BE2C (cell line): ENCODE results near the gene ITM2B.

Source experiments
- DNase-seq: peaks from one replicate; pipeline ENCODE4 v3.0.0-alpha.2; 2020
- H3K27me3 ChIP-seq: fragments of 250-450 bp; sonication (Bioruptor Pico); 2 replicates; pipeline ENCODE4 v1.5.1; 2020; ENCODE audit warnings: mild to moderate bottlenecking
- H3K36me3 ChIP-seq: fragments of 250-450 bp; sonication (Bioruptor Pico); 2 replicates; pipeline ENCODE4 v1.5.1; 2020; ENCODE audit warnings: mild to moderate bottlenecking
- H3K4me1 ChIP-seq: fragments of 250-450 bp; sonication (Bioruptor Pico); 2 replicates; pipeline ENCODE4 v1.5.1; 2020
- H3K4me3 ChIP-seq: 2 replicates; pipeline ENCODE4 v1.5.1; 2011; ENCODE audit warnings: low read depth, low read length
- H3K9me3 ChIP-seq: fragments of 250-450 bp; sonication (Bioruptor Pico); 2 replicates; pipeline ENCODE4 v1.5.1; 2020
- CTCF ChIP-seq: IDR thresholded peaks from 2 replicates; pipeline ENCODE4 v1.5.1; 2012; ENCODE audit warnings: mild to moderate bottlenecking, low read depth, low read length

Gene ITM2B

DNA sequence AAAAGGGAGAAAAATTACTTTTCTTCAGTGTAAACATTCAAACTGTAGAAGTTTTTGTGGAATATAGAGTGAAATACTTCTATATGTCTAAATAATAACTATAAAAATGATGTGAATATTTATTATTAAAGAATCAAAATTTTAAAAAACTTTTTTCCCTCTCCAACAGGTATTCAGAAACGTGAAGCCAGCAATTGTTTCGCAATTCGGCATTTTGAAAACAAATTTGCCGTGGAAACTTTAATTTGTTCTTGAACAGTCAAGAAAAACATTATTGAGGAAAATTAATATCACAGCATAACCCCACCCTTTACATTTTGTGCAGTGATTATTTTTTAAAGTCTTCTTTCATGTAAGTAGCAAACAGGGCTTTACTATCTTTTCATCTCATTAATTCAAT lies 28.0 kb downstream of the ITM2B start:
- no peaks in the 10 kb centered on the region for H3K4me1 ChIP-seq
- DNase-seq = no peak
- H3K9me3 ChIP-seq = no peaks in the 10 kb centered on the region
- no peak for TF ChIP-seq CTCF
- no peak overlapping the region for H3K4me3 ChIP-seq
- no peaks in the 10 kb centered on the region for H3K27me3 ChIP-seq
- H3K36me3 ChIP-seq = peaks cover 92% of the 10 kb centered on the region

- Histone ChIP-seq H3K9me3 (no peaks in the 10 kb centered on the region), H3K4me1 (no peaks in the 10 kb centered on the region; the same call in 1 of the 2 replicates), H3K27me3 (no peaks in the 10 kb centered on the region), H3K36me3 (peaks cover 74% of the 10 kb centered on the region), H3K4me3 (no peak overlapping the region)
- DNase-seq = no peak
- no peak for TF ChIP-seq CTCF
Measured at GRCh38 chr13:48263196-48263595, 30.2 kb downstream of the ITM2B start.

GRCh38 chr13:48264058-48264457 lies 31.1 kb downstream of the ITM2B start:
- no peak for TF ChIP-seq CTCF
- Histone ChIP-seq H3K9me3 (no peaks in the 10 kb centered on the region), H3K4me3 (no peak overlapping the region), H3K4me1 (no peaks in the 10 kb centered on the region; the same call in 1 of the 2 replicates), H3K36me3 (peaks cover 73% of the 10 kb centered on the region), H3K27me3 (no peaks in the 10 kb centered on the region)
- no peak for DNase-seq

DNA sequence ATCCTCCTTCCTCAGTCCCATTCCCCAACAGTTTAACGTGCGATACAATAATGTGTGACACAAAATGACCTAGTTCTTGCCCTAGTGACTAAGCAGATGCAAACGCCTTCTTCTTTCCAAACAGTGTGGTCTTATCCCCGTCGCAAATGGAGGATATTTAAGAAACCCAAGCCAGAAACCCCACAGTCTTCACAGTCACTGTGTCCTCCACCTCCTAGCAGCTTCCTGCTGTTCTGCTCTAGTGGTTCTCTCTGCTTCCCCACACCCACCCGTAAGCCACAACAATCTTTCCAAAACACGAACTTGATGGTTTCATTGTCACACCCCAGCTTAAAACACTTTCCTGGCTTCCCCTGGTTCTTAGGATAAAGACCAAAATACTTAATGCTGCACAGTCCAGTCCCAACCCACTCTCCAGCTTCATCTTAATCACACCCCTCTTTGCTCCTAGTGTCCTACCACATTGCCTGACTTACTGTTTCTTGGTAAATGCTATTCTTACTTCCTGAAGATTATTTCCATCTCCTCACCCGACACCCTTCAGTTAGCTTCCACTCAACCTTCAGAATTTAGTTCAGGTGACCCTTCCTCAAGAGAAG lies 32.3 kb downstream of the ITM2B start:
- Histone ChIP-seq H3K36me3 (peaks cover 66% of the 10 kb centered on the region), H3K9me3 (no peaks in the 10 kb centered on the region), H3K4me1 (no peaks in the 10 kb centered on the region; the same call in 1 of the 2 replicates), H3K4me3 (no peak overlapping the region), H3K27me3 (no peaks in the 10 kb centered on the region)
- TF ChIP-seq CTCF = no peak
- no peak for DNase-seq

DNA sequence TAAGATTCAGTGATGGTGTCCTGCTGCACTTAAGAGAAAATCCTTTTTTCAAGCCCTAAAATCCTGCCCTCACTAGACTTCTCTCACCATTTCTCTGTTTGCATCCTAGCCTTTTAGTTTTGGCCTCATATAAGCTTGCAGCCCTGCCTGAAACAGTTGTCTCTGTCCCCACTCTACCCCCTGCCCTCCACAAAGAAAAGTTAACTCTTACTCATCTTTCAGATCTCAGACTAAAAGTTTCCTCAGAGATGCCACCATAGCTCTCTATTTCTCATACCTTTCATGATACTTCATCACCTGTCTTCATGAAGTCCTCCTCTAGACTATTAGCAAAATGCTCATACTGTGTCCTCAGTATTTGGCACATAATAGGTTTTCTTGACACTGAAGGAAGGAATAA lies 33.1 kb downstream of the ITM2B start:
- no peak for TF ChIP-seq CTCF

DNA sequence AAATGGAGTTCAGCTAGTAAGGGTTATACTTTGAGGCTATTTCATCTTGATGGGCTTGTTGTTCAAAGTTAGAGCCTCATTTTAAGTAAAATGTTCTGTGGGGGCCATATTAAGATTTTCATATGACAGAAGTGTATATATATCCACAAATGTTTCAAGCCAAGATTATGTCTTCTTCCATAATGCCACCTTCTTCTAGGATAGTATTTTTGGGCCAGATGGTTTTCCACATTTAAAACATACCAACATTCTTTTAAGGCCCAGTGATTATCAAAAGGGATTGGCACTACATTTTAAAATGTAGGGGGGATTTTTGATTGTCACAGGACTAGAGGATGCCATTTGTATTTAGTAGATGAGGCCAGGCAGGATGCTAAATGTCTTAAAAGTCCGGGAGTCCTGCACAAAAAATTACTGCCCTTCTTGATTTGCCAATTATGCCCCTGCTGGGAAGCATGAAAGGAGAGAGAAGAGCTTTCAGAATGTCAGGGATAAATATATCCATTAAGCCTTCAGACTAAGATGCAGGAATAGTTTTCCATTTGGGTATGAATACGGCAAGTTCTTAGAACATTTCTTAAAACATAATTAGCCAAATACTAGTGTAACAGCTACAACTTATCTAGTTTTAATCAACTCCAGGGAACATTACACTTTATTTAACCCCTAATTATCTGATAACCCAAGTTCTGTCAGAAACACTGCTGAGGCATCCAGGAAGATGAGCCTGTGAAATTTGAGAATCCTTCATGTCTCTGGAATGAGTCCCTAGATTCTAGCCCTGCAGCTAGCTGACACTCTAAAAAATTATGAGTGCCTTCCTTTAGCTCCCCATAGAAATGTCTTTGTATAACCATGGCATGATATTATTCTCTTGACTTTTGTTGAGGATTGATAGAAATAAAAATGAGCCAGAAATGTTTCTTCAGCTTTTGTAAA lies 34.0 kb downstream of the ITM2B start:
- Histone ChIP-seq H3K4me3 (no peak overlapping the region), H3K4me1 (no peaks in the 10 kb centered on the region; the same call in 1 of the 2 replicates), H3K27me3 (no peaks in the 10 kb centered on the region), H3K9me3 (no peaks in the 10 kb centered on the region), H3K36me3 (peaks cover 49% of the 10 kb centered on the region)
- no peak for DNase-seq
- no peak for TF ChIP-seq CTCF

More for the DNA sequence above, 33.1 kb downstream of the ITM2B start:
- Histone ChIP-seq H3K4me3 (no peak overlapping the region), H3K9me3 (no peaks in the 10 kb centered on the region), H3K36me3 (peaks cover 57% of the 10 kb centered on the region), H3K4me1 (no peaks in the 10 kb centered on the region; the same call in 1 of the 2 replicates), H3K27me3 (no peaks in the 10 kb centered on the region)
- no peak for DNase-seq
